Hindlimb muscle (tissue), 1 donor: ENCODE data around the gene UBXN7. TPM values are rescaled to one million over a fixed set of nuclear protein-coding genes. Genes with fewer than 3 reads are reported as not detected.
A peak's percentile ranks its signal among the peaks of the same experiment; 100 is the strongest.
"Not testable (repeated sequence)": the region's sequence is repeated elsewhere in the genome, so short reads cannot be mapped to it uniquely, and the experiment has no call there.

Source experiments
- DNase-seq: peaks from one replicate; pipeline ENCODE4 v3.0.0-alpha.2; 2013
- polyA plus RNA-seq: library from polyadenylated mRNA; unstranded; fragments of 120-200 nt; gene quantifications from one replicate; pipeline ENCODE4 v1.2.1, GENCODE V29; 2013; ENCODE audit not compliant: insufficient read length

Gene UBXN7
- polyA plus RNA-seq, 1 donor: 19.2 TPM

DNA sequence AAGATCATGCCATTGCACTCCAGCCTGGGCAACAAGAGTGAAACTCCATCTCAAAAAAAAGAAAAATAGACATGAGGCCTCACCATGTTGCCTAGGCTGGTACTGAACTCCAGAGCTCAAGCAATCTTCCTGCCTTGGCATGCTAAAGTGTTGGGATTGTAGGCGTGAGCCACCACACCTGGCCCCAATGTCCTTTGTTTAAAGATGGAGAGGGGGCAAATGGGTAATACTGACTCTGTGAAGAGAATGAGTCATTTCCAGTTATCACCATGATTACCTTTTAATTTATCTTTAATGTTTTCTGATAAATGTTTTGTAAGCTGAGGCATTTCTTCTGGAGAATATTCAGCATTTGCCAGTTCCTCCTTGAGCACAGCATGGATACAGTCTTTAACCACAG, 116.4 kb downstream of the UBXN7 start:
- no peak for DNase-seq

DNA sequence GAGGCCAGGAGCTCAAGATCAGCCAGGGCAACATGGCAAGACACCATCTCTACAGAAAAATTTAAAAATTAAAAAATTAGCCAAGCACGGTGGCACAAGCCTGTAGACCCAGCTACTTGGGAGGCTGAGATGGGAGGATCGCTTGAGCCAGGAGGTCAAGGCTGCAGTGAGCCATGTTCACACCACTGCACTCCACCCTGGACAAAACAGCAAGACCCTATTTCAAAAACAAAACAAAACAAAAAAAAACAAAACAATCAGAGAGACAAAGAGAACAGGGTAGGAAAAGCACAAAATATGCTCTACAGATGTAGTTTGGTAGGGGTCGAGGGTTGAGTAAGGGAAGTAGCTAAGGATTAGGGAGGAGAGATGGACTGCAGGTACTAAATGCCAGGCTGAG, 117.6 kb downstream of the UBXN7 start:
- no peak for DNase-seq

DNA sequence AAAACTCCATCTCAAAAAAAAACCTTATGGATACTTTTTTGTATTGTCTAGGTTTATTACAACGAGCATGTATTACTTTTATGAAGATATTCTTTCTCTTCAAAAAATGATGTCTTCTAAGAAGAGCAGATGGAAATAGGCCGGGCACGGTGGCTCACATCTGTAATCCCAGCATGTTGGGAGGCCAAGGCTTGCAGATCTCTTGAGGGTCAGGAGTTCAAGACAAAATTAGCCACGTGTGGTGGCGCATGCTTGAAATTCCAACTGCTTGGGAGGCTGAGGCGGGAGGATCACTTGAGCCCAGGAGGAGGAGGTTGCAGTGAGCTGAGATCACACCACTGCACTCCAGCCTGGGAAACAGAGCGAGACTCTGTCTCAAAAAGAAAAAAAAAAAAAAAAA, 118.1 kb downstream of the UBXN7 start:
- not testable (repeated sequence) for DNase-seq

DNA sequence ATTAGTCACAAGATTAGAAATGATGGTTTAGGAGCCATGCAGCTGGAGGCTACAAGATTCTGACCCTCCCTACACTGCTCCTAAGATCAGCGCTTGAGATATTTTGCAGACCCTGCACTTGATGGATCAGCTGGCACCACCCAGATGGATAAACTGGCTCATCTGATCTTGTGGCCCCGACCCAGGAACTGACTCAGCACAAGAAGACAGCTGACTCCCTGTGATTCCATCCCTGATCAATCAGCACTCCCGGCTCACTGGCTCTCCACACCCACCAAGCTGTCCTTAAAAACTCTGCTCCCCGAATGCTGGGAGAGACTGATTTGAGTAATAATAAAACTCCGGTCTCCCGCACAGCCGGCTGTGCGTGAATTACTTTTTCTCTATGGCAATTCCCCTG, 129.3 kb downstream of the UBXN7 start:
- DNase-seq: not testable (repeated sequence)

DNA sequence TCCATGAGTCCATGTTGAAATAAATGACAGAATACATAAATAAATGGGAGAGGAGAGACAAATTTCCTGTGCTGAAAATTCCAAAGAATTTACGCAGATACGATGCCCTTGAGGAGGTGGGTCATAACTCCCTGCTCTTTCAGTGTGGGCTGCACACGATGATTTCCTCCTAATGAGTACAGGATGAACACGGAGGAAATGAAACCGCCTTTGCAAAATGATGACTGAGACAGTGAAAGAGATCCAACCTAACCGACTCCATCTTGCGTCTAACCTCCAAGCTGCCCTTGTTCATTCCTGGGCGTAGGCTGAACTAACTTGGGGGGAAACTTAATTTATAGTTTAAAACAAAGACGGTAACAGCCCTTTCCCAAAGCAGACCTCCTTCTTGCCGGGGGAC, 129.7 kb downstream of the UBXN7 start:
- DNase-seq: not testable (repeated sequence)

DNA sequence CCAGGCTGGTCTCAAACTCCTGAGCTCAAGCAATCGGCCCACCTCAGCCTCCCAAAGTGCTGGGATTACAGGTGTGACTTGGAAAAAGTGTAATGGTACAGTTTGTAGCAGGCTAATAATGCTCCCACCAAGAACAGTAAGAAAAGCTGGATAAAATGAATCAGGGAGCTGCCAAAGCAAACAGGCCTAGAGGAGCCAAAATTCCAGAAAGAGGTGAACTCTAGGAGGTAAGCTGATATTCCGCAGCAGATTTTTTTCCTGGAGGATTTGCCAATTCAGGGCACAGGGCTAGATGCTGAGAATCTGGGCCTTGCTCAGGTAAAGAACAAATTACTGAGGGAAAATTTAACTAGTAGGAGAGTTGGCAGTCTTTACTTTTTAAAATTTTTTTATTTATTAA, 133.7 kb downstream of the UBXN7 start:
- peak; percentile 8 for DNase-seq

Other genes with a start within 250 kb of the UBXN7 start
- 0.27 TPM for gene ZDHHC19, start 221.0 kb downstream of the UBXN7 start, polyA plus RNA-seq
- gene SLC51A, start 215.9 kb downstream of the UBXN7 start, polyA plus RNA-seq: 7.8 TPM
- 43.6 TPM for gene PCYT1A, start 144.7 kb downstream of the UBXN7 start, polyA plus RNA-seq
- 11.5 TPM for gene DYNLT2B, start 114.2 kb downstream of the UBXN7 start, polyA plus RNA-seq
- gene TM4SF19, start 94.0 kb downstream of the UBXN7 start, polyA plus RNA-seq: 0.89 TPM
- 9.6 TPM for gene RNF168, start 71.3 kb upstream of the UBXN7 start, polyA plus RNA-seq
- 1.5 TPM for gene SMCO1, start 82.9 kb upstream of the UBXN7 start, polyA plus RNA-seq
- 8.9 TPM for gene WDR53, start 136.1 kb upstream of the UBXN7 start, polyA plus RNA-seq
- 14.0 TPM for gene FBXO45, start 136.2 kb upstream of the UBXN7 start, polyA plus RNA-seq
- gene NRROS, start 207.3 kb upstream of the UBXN7 start, polyA plus RNA-seq: 5.7 TPM